GM12865 (cell line): ENCODE results near the gene EDEM3.

Experiments
- DNase-seq: peaks from one replicate; pipeline ENCODE4 v3.0.0; 2010; ENCODE audit warnings: low read depth
- H3K4me3 ChIP-seq: 2 replicates; pipeline ENCODE4 v1.5.1; 2011; ENCODE audit warnings: mild to moderate bottlenecking, low read depth, low read length, control low read depth
- CTCF ChIP-seq: IDR thresholded peaks from 2 replicates; pipeline ENCODE4 v1.5.1; 2011; ENCODE audit warnings: low read length, control low read depth, low read depth, inconsistent platforms; ENCODE audit not compliant: insufficient read depth; ENCODE audit errors: missing control alignments

Gene EDEM3

GRCh38 chr1:184661801-184662200 is 92.9 kb downstream of the EDEM3 start:
- no peak for TF ChIP-seq CTCF
- H3K4me3 ChIP-seq = no peak overlapping the region
- DNase-seq = no peak

GRCh38 chr1:184660462-184661191 is 94.0 kb downstream of the EDEM3 start:
- no peak for TF ChIP-seq CTCF
- no peak overlapping the region for H3K4me3 ChIP-seq
- no peak for DNase-seq

- TF ChIP-seq CTCF = no peak
- no peak for DNase-seq
- no peak overlapping the region for H3K4me3 ChIP-seq
Measured at GRCh38 chr1:184658055-184658454, 96.6 kb downstream of the EDEM3 start.

- DNase-seq = no peak
- TF ChIP-seq CTCF = no peak
- H3K4me3 ChIP-seq = no peak overlapping the region
Measured at GRCh38 chr1:184656221-184656620, 98.4 kb downstream of the EDEM3 start.

- H3K4me3 ChIP-seq = no peak overlapping the region
- no peak for DNase-seq
- TF ChIP-seq CTCF = no peak
Measured at GRCh38 chr1:184655185-184655584, 99.5 kb downstream of the EDEM3 start.

GRCh38 chr1:184650177-184650866 is 104.3 kb downstream of the EDEM3 start:
- TF ChIP-seq CTCF = no peak
- no peak for DNase-seq
- H3K4me3 ChIP-seq = no peak overlapping the region
